ENCODE data around the gene HACL1. TPM values are rescaled to one million over a fixed set of nuclear protein-coding genes. Genes with fewer than 3 reads are reported as not detected.
A peak's percentile ranks its signal among the peaks of the same experiment; 100 is the strongest.

Gene HACL1
- total RNA-seq, 8 experiments from 2014 or later: 17.0 to 34.7 (median 23.7) TPM

DNA sequence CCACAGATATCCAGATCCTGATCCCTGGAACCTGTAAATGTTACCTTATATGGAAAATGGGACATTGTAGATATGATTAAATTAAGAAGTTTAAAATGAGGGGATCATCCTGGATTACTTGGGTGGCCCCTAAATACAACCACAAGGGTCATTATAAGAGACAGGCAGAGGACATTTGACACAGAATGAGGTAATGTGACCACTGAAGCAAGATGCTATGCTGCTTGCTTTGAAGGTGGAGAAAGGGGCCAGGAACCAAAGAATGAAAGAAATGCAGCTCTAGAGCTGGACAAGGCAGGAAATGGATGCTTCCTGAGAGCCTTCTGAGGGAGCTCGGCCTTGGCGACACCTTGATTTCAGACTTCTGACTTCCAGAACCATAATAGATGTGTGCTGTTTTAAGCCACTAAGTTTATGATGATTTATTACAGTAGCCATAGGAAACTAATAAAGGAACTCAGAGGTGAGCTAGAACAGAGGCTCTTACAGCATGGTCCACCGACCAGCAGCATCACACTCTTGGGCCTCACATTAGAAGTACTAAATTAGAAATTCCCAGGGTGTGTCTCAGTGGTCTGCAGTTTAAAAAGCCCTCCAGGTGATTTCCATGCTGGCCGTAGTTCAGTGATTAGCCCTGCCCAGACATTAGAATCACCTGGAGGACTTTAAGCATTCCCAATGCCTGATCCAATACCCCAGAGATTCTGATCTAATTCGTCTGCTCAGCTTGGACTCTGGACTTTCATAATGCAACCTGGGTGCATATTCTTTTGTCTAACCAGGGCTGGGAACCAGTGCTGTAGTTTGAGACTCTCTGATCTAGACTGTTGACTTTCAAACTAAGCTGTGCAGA, 87.3 kb downstream of the HACL1 start:
- 60 to 97% (median 76%) methylated on average over 1 to 4 of the region's 5 CpGs; no CpG with 5 or more reads in 3 of the 10 experiments for WGBS, 10 experiments
- peak in 1 of 8 experiments; percentile 9 for ATAC-seq (replicated peaks in 6 of 8)

DNA sequence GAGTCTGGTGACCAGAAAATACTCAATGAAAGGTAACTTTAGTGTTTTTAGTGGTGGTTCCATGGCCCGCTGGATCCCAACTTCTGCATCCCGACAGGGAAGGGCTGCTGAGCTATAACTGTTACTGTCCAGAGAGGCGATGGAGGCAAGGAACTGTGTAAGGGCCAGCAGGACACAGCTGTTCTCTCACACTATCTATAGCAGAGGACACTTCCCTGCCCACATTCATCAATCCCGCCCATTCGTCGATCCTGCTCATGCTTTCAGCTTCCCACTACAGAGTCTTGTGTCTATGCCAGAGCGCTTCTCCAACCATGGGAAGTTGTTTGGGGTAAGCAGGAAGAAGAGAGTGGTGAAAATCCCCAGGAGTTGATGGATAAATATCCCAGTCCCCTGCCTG, 88.3 kb downstream of the HACL1 start:
- Histone ChIP-seq H3K4me1 (replicated peaks in 1 of 2) (peaks cover 3 to 18% of the 10 kb centered on the region in 2 donors), H3K4me3 (no peak overlapping the region), H3K27ac (no peak overlapping the region)
- WGBS, 10 experiments: 74 to 100% (median 90%) methylated on average over 1 to 3 of the region's 7 CpGs; no CpG with 5 or more reads in 5 of the 10 experiments
- in situ Hi-C loops (cut with MboI; ENCODE audit: low pct_unique_long_range_greater_than_20kb in 2 of 9, low sequenced_read_pairs in 9 of 9, unreplicated experiment in 9 of 9): no loop called here
- no peak for ATAC-seq (replicated peaks in 6 of 8)

More for the DNA sequence above, 87.3 kb downstream of the HACL1 start:
- Histone ChIP-seq H3K27ac (no peak overlapping the region), H3K4me3 (no peak overlapping the region), H3K4me1 (replicated peaks in 1 of 2) (peaks cover 3 to 18% of the 10 kb centered on the region in 2 donors)
- in situ Hi-C loops (cut with MboI; ENCODE audit: low pct_unique_long_range_greater_than_20kb in 2 of 9, low sequenced_read_pairs in 9 of 9, unreplicated experiment in 9 of 9): no loop called here

DNA sequence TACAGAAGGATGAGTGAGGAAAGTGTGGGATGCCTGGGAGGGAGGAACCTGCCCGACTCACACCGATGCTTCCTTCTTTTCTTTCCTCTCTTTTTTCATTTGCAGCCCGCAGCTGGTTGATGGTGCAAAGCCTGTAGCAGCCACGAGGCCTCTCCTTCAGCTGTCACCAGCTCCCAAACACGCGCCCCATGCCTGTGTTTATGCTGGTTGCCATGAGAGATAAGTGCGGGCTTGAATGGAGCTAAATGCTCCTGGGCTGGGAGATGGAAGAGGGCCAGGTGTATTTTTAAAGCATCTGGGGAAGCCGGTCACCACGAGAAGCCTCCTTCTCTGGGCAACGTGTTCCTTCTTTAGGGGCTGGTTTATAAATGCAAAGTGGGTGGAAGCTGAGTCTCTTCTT, 89.2 kb downstream of the HACL1 start:
- WGBS, 10 experiments: 10 to 88% (median 70%) methylated on average over 1 to 9 of the region's 10 CpGs; no CpG with 5 or more reads in 4 of the 10 experiments
- Histone ChIP-seq H3K27ac (no peak overlapping the region), H3K4me3 (no peak overlapping the region), H3K4me1 (replicated peaks in 1 of 2) (peaks cover 3 to 18% of the 10 kb centered on the region in 2 donors)
- in situ Hi-C loops (cut with MboI; ENCODE audit: low pct_unique_long_range_greater_than_20kb in 2 of 9, low sequenced_read_pairs in 9 of 9, unreplicated experiment in 9 of 9): no loop called here
- ATAC-seq (replicated peaks in 6 of 8): peak in 6 of 8 experiments; percentile 54 to 97 (median 62)

DNA sequence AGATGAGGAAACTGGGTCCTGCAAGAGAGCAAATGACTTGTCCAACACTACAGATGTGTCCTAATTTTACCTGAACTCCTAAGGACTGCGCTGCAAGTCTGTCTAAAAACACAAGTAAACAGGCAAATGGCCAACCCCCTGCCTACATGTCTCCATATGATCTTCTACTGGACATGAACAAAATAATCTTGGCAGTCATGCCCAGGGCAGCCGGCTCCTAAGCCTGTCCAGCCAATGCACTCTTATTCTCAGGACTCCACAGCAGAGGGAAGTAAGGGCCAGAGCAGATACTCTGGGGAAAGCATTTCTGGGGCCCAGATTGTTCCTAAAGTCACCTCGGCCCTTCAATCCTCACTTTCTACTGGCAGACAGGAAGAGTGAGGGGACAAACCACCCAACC, 90.2 kb downstream of the HACL1 start:
- Histone ChIP-seq H3K4me3 (no peak overlapping the region), H3K27ac (no peak overlapping the region), H3K4me1 (replicated peaks in 1 of 2) (peaks cover 3 to 19% of the 10 kb centered on the region in 2 donors)
- in situ Hi-C loops (cut with MboI; ENCODE audit: low pct_unique_long_range_greater_than_20kb in 2 of 9, low sequenced_read_pairs in 9 of 9, unreplicated experiment in 9 of 9): no loop called here
- WGBS, 10 experiments: 40 to 100% (median 100%) methylated on average over 1 to 2 of the region's 3 CpGs; no CpG with 5 or more reads in 3 of the 10 experiments
- no peak for ATAC-seq (replicated peaks in 6 of 8)

Other genes with a start within 250 kb of the HACL1 start
- 10 to 100 TPM; 25.0 to 41.6 (median 25.5) TPM for gene METTL6, start 174.0 kb downstream of the HACL1 start, total RNA-seq
- 10 to 100 TPM; 16.8 to 34.4 (median 26.7) TPM for gene EAF1, start 174.0 kb downstream of the HACL1 start, total RNA-seq
- 10 to 100 TPM in 1 of 8 experiments, 1 to 10 TPM in 7; 1.7 to 10.1 (median 3.1) TPM for gene COLQ, start 79.9 kb downstream of the HACL1 start, total RNA-seq
- 10 to 100 TPM in 3 of 8 experiments, 1 to 10 TPM in 5; 4.3 to 17.7 (median 8.0) TPM for gene BTD, start 176 bp upstream of the HACL1 start, total RNA-seq
- gene ANKRD28, start 196.4 kb upstream of the HACL1 start, total RNA-seq: 10 to 100 TPM; 16.2 to 59.8 (median 20.9) TPM